Middle frontal gyrus (tissue), 1 donor: ENCODE results near the gene PTPA.

Experiments used
- DNase-seq: peaks from one replicate; pipeline ENCODE4 v3.0.0-alpha.2; 2015; ENCODE audit warnings: low spot score; ENCODE audit errors: extremely low spot score

PTPA gene

GRCh38 chr9:129110740-129111527 is at the start of gene PTPA, which contains the start of gene CRAT:
Gene PTPA, plus strand, starts transcription at chr9:129111415. Its CDS starts 186 bp downstream, at chr9:129111601.
Gene CRAT, minus strand, starts transcription at chr9:129110793. Its CDS starts 284 bp downstream, at chr9:129110509.
- DNase-seq = peak; percentile 82

- DNase-seq = no peak
These were observed 48.2 kb upstream of the PTPA start for GRCh38 chr9:129063061-129063460.

DNA sequence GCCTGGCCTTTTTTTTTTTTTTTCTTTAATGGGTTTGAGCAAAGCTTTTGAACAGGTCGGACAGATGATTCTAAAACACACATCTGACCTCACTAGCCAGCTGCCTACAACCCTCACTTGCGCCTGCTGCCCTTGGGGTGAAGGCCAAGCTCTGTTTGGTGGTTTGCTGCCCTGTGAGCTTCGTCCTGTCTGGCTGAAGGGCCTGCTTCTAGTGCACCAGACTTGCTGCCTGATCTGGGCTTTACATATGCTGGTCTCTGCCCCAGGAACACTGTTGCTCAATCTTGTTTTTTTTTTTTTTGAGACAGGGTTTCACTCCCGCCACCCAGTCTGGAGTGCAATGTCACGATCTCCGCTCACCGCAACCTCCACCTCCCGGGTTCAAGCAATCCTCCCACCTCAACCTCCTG is 46.7 kb upstream of the PTPA start:
- no peak for DNase-seq

GRCh38 chr9:129068110-129068509 is 43.1 kb upstream of the PTPA start:
- DNase-seq = no peak

DNA sequence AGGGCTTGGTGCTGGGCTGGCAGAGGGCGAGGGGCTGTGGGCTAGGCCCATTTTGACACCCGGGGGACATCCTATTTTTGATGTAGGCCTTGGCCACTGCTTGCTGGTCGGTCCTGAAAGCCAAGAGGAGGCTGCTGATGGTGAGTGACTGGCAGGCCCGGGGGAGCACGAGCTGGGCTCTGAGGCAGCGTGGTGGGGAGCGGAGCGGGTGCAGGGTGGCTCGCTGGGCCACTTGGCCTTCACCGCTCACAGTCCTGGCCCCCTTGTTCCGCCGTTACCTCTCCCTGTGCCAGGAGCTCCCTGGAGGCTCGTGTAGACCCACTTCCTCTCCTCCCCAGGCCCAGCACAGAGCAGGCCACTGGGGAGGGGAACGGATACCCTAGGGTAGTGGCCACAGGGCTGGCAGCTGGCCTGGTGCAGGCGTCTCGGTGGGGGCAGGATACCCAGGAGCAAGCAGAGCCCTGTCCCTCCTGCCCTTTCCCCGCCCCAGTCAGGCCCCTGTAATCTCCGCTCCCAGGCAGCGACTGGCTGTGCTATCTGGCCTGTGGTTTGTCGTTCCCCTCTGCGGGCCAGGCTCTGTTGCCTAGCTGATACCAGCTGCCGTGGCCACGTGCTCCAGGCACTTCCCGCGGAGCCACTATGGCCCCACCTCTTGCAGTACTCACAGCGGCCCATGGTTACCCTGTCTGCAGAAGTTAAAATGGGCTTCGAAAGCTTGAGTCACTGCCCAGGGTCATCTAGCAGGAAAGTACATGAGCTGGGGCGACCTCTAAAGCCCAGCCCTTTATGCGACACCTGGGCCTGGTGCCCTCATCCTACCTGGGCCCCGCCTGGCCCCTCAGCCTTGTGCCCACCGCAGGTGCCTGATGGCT is 42.0 kb upstream of the PTPA start:
- no peak for DNase-seq

GRCh38 chr9:129069862-129070641 is 41.2 kb upstream of the PTPA start:
- DNase-seq = no peak

GRCh38 chr9:129070696-129071525 is 40.3 kb upstream of the PTPA start:
- no peak for DNase-seq

DNA sequence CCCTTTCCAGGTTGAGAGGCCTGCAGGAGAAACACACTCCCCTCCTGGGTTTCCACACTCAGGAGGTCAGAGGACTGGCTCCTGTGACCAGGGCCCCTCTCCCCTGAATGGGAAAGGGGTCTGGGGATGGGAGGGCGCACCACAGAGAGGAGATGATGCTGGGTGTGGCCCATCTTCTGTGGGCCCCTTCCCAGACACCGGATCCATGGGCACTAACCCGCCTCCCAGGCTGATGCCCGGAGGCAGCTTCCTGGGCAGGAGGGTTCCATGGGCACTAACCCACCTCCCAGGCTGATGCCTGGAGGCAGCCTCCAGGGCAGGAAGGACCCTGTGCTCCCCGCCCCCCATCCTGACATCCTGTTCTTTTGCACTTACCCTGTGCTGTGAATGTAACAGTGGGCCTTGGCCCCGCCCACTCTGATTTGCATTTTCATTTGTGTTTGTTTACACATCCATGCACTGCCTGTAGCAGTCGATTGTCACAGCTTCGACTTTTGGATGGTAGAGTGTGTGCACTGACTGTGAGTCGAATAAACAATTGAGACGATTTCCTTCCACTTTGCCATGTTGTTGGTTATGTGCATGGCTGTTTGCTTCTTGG is 39.6 kb upstream of the PTPA start:
- DNase-seq = no peak

DNA sequence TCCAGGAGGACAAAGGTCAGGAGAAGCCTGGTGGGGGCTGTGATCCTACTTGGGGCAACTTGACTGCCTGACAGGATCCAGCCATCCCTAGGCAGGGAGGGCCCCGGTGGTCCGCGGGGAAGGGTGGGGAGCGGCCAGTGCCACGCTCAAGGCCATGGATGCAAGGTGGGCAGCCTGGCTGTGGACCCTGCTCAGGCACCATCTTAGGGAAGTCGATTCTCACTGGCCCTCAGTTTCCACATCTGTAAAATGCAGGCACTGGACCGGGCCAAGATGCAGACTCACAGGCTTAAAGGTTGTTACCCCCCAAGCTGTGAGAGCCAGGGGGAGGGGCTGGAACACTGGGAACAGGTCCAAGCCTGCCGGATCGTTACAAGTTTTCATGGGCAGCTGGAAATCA is 39.0 kb upstream of the PTPA start:
- DNase-seq = no peak

- DNase-seq = no peak
These were observed 37.8 kb upstream of the PTPA start for GRCh38 chr9:129073404-129073803.

DNA sequence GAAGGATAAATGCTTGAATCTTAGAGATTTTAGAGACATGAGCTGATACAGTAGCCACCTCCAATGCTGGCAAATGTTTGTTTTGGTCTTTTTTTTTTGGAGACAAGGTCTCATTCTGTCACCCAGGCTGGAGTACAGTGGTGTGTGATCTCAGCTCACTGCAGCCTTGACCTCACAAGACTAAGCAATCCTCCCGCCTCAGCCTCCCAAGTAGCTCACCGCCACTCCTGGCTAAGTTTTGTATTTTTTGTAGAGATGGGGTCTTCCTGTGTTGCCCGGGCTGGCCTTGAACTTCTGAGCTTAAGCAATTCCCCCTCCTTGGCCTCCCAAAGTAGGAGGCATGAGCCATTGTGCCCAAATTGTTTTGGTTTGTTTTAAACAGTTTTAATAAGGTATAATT is 37.1 kb upstream of the PTPA start:
- DNase-seq = no peak

- no peak for DNase-seq
These were observed 35.1 kb upstream of the PTPA start for GRCh38 chr9:129075996-129076639.

GRCh38 chr9:129076640-129077037 is 34.6 kb upstream of the PTPA start:
- DNase-seq = no peak

DNA sequence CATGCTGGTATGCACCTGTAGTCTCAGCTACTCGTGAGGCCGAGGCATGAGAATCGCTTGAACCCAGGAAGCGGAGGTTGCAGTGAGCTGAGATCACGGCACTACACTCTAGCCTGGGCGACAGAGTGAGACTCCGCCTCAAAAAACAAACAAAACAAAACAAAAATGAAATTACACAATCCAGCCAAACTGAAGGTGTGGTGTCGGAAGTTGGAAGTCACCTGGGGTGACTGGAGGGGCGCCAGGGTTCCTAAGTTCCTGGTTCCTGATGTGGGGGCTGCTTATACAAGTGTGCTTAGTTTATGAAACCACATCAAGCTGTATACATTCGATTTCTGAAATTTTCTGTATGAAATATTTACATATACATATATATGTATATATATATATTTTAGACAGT is 34.0 kb upstream of the PTPA start:
- no peak for DNase-seq

GRCh38 chr9:129078691-129079503 is 32.3 kb upstream of the PTPA start:
- no peak for DNase-seq

DNA sequence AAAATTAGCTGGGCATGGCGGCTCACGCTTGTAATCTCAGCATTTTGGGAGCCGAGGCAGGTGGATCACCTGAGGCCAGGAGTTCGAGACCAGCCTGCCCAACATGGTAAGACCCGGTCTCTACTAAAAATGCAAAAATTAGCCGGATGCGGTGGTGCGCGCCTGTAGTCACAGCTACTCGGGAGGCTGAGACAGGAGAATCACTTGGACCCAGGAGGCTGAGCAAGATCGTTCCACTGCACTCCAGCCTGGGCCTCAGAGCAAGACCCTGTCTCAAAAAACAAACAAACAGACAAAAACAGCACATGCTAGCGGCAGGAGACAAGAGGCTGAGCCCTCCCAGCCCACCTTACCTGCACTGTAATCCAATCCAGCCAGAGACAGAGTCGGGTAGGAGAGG is 31.4 kb upstream of the PTPA start:
- no peak for DNase-seq

- no peak for DNase-seq
These were observed 31.0 kb upstream of the PTPA start for GRCh38 chr9:129080298-129080600.

- DNase-seq = peak; percentile 98
These were observed 30.4 kb upstream of the PTPA start, which contains the start of gene DOLPP1 for GRCh38 chr9:129080601-129081387. Gene DOLPP1, plus strand, starts transcription at chr9:129081111. Its CDS starts 21 bp downstream, at chr9:129081132.
